Hepatocyte (in vitro differentiated cells): Measurements from ENCODE around the gene PAEP.

Experiments
- CTCF ChIP-seq: fragments of 200-600 bp; sonication (generic); IDR thresholded peaks from 2 replicates; pipeline ENCODE4 v1.5.1; 2016; ENCODE audit warnings: antibody characterized with exemption, mild to moderate bottlenecking; ENCODE audit not compliant: poor library complexity
- EZH2phosphoT487 ChIP-seq: fragments of 200-600 bp; sonication (generic); IDR thresholded peaks from one replicate; pipeline ENCODE4 v1.6.1; 2018; ENCODE audit warnings: antibody characterized with exemption, mild to moderate bottlenecking, low read depth, moderate library complexity; ENCODE audit not compliant: unreplicated experiment, severe bottlenecking

GRCh38 chr9:135608294-135608998 is 46.9 kb downstream of the PAEP start:
- no peak for TF ChIP-seq CTCF
- no peak for TF ChIP-seq EZH2phosphoT487
